GM12878 (cell line): ENCODE data around the gene PGLYRP3.

ENCODE experiments used
- CEBPB ChIP-seq, 2 experiments: fragments of 150-350 bp in 1 of 2; IDR thresholded peaks; 2 replicates each; pipeline ENCODE4 v1.6.1; 2012 to 2014; ENCODE audit warnings: low read depth in 2 of 2, low read length in 2 of 2, borderline replicate concordance in 1 of 2, inconsistent platforms in 1 of 2
- CREM ChIP-seq: IDR thresholded peaks from 2 replicates; pipeline ENCODE4 v1.6.1; 2014; ENCODE audit warnings: antibody characterized with exemption, low read depth
- KAT2A ChIP-seq: conservative IDR thresholded peaks from 2 replicates; pipeline ENCODE4 v1.6.1; 2011; ENCODE audit warnings: low read depth, low read length; ENCODE audit not compliant: control insufficient read depth
- RAD51 ChIP-seq: fragments of 450-650 bp; IDR thresholded peaks from 2 replicates; pipeline ENCODE4 v1.6.1; 2016; ENCODE audit warnings: moderate library complexity, mild to moderate bottlenecking, inconsistent platforms
- REST ChIP-seq: IDR thresholded peaks from 2 replicates; pipeline ENCODE4 v1.6.1; 2012; ENCODE audit warnings: mild to moderate bottlenecking, low read depth, low read length
- TARDBP ChIP-seq: IDR thresholded peaks from 2 replicates; pipeline ENCODE4 v1.6.1; 2016; ENCODE audit warnings: borderline replicate concordance

GRCh38 chr1:153341431-153341934 lies 28.7 kb upstream of the PGLYRP3 start:
- TF ChIP-seq CREM (no peak), CEBPB (IDR thresholded peaks at IDR 0.05; ENCODE audit: borderline replicate concordance in 1 of 2, low read depth in 2 of 2, low read length in 2 of 2) (no peak), TARDBP (no peak), KAT2A (no peak), REST (no peak), RAD51 (no peak)
